Endothelial cell of umbilical vein (primary cell): Measurements from ENCODE around the gene ATP13A4.

Source experiments
- FOS ChIP-seq: IDR thresholded peaks from 2 replicates; pipeline ENCODE4 v1.6.1; 2011; ENCODE audit warnings: mild to moderate bottlenecking, low read length, moderate library complexity, borderline replicate concordance; ENCODE audit not compliant: insufficient read depth
- JUN ChIP-seq: IDR thresholded peaks from 2 replicates; pipeline ENCODE4 v1.6.1; 2011; ENCODE audit warnings: borderline replicate concordance, low read depth; ENCODE audit not compliant: insufficient read length, insufficient read depth
- POLR2A ChIP-seq: IDR thresholded peaks from 2 replicates; pipeline ENCODE4 v1.6.1; 2012; ENCODE audit warnings: low read depth, mild to moderate bottlenecking, control low read depth, low read length
- POLR2AphosphoS5 ChIP-seq: IDR thresholded peaks from 2 replicates; pipeline ENCODE4 v1.6.1; 2012; ENCODE audit warnings: low read depth, mild to moderate bottlenecking, control low read depth, low read length, moderate library complexity; ENCODE audit not compliant: insufficient read depth
- TF ChIP-seq, protein P1 (sequence below), 2 donors: IDR thresholded peaks; 1 replicate in 1 of 2; 2 replicates in 1 of 2; pipeline ENCODE4 v1.5.1; 2011; ENCODE audit warnings: low read length in 2 of 2, mild to moderate bottlenecking in 2 of 2, moderate library complexity in 2 of 2, control low read depth in 1 of 2, inconsistent platforms in 1 of 2, low read depth in 1 of 2; ENCODE audit not compliant: insufficient read depth in 1 of 2; ENCODE audit errors: extremely low read depth in 1 of 2

DNA sequence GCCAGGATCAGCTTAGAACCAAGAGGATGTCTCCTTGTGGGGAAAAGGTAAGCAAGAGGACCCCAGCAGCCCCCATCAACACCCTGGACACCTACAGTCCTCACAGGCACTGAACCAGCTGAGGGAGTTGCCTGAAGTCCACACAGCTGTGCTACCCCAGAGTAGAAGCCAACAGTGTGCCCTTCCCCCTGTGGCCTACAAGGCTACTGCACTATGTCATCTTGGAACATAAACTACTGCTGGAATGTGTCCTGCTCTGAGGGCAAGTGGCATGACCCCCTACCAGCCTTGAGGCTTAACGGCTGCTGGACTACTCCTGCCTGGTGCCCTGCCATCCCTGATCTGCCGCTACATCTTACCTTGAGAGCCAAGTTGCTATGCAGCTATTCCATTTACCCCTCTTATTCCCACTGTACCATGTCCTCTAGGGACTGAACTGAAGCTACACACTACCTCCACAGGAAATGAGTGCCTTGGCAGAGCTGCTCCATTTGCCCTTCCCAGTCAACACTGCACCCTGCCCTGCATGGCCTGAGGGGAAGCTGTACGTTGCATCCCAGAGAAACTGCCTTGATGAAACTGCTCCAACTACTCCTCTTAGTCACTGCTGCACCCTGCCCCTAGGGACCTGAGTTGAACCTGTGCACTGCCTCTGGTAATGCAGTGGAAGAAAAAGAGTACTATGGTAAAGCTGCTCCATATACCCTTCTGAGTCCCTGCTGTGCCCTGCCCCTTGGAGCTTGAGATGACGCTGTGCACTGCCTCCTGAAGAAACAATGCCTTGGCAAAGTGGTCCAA, 135.9 kb downstream of the ATP13A4 start:
- TF ChIP-seq POLR2A (no peak), POLR2AphosphoS5 (no peak), FOS (no peak), JUN (no peak)
- TF ChIP-seq, protein P1, sequence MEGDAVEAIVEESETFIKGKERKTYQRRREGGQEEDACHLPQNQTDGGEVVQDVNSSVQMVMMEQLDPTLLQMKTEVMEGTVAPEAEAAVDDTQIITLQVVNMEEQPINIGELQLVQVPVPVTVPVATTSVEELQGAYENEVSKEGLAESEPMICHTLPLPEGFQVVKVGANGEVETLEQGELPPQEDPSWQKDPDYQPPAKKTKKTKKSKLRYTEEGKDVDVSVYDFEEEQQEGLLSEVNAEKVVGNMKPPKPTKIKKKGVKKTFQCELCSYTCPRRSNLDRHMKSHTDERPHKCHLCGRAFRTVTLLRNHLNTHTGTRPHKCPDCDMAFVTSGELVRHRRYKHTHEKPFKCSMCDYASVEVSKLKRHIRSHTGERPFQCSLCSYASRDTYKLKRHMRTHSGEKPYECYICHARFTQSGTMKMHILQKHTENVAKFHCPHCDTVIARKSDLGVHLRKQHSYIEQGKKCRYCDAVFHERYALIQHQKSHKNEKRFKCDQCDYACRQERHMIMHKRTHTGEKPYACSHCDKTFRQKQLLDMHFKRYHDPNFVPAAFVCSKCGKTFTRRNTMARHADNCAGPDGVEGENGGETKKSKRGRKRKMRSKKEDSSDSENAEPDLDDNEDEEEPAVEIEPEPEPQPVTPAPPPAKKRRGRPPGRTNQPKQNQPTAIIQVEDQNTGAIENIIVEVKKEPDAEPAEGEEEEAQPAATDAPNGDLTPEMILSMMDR (IDR thresholded peaks at IDR 0.05; ENCODE audit: extremely low read depth in 1 of 2, insufficient read depth in 1 of 2, low read depth in 1 of 2, low read length in 2 of 2): no peak
